ENCODE results near the gene ACLY. TPM values are rescaled to one million over a fixed set of nuclear protein-coding genes. Genes with fewer than 3 reads are reported as not detected.

Gene ACLY
- total RNA-seq (2014; rRNA removed; shearing (Covaris generic)) (102 and 105 TPM in 2 replicates), total RNA-seq (2022) (203 and 222 TPM in 2 replicates), Bru-seq, nascent RNA (percentile 78 among the genes with signal in this experiment), BruChase-seq, experiment 1, labeled RNA remaining after a 6-hour chase (percentile 95 among the genes with signal in this experiment), BruChase-seq, experiment 2, labeled RNA remaining after a 2-hour chase (percentile 89 among the genes with signal in this experiment)
- long read RNA-seq, full-length matches to known transcripts = 295 of 456 reads
- long read RNA-seq, partial matches to known transcripts = 112 of 456 reads
- long read RNA-seq, other reads (novel, unspliced or antisense) = 49 of 456 reads

GRCh38 chr17:41918314-41919164 is at the start of gene ACLY:
Gene ACLY, minus strand, starts transcription at chr17:41918951. Its CDS starts 5,078 bp downstream, at chr17:41913873.
- ChIA-PET CTCF (ENCODE audit: unreplicated experiment) (interaction anchor here (0.9 kb wide), 1 partner anchor 99 kb away, joined by 4 read pairs; the partner anchor contains the start of gene DNAJC7), POLR2A (interaction anchor here (1.0 to 1.6 kb wide), 4 partner anchors 10 to 229 kb away, joined by 3 to 4 read pairs (median 4); partner anchors contain the start of gene ODAD4)
- Histone ChIP-seq H3K79me2 (ENCODE audit: insufficient read depth, low read depth, low read length) (peaks cover 47% of the 10 kb centered on the region), H3K36me3 (ENCODE audit: insufficient read depth, low read length) (peaks cover 29% of the 10 kb centered on the region), H3K9me2 (ENCODE audit: insufficient read depth, low read length) (no peaks in the 10 kb centered on the region), H2AFZ (ENCODE audit: low read length) (peak within 1 kb of the TSS; percentile 72), H3K4me3 (ENCODE audit: low read depth, low read length, poor library complexity, severe bottlenecking) (peak within 1 kb of the TSS; percentile 83), H3K9me3 (ENCODE audit: low read length) (no peaks in the 10 kb centered on the region), H3K4me2 (ENCODE audit: low read length) (peak within 1 kb of the TSS; percentile 91), H3K27ac (ENCODE audit: low read depth, low read length, poor library complexity, severe bottlenecking) (peak within 1 kb of the TSS; percentile 59), H3K4me1 (ENCODE audit: insufficient read depth, low read length, poor library complexity, severe bottlenecking) (peaks cover 37% of the 10 kb centered on the region), H4K20me1 (ENCODE audit: insufficient read depth, low read length) (peaks cover 15% of the 10 kb centered on the region; the same call in 1 of the 2 replicates)
- intact Hi-C loops (cut with micrococcal nuclease; ENCODE audit: unreplicated experiment) = loop anchor here (5.0 kb wide), 1 partner anchor 44 kb away; no protein-coding TSS in a partner anchor
- peak; percentile 97 for DNase-seq (ENCODE audit: low spot score)
- TF ChIP-seq EZH2phosphoT487 (IDR thresholded peaks at IDR 0.05; ENCODE audit: borderline replicate concordance, low read depth, low read length) = no peak
- no peak for TF ChIP-seq CTCF (conservative IDR thresholded peaks at IDR 0.05; ENCODE audit: low read length)
- no TSS peak for BruUV-seq (replicated peaks)

- peaks cover 7% of the 10 kb centered on the region; the same call in 1 of the 2 replicates for H3K79me2 ChIP-seq (ENCODE audit: insufficient read depth, low read depth, low read length)
- no peaks in the 10 kb centered on the region for H3K9me3 ChIP-seq (ENCODE audit: low read length)
- peak overlapping the region; percentile 98 for H3K4me2 ChIP-seq (ENCODE audit: low read length)
- intact Hi-C loops (cut with micrococcal nuclease; ENCODE audit: unreplicated experiment) = loop anchor here (2.0 kb wide), 1 partner anchor 49 kb away; the partner anchor contains the start of gene DNAJC7
- peak overlapping the region; percentile 92 for H3K4me3 ChIP-seq (ENCODE audit: low read depth, low read length, poor library complexity, severe bottlenecking)
- peaks cover 39% of the 10 kb centered on the region for H3K36me3 ChIP-seq (ENCODE audit: insufficient read depth, low read length)
- CTCF ChIA-PET (ENCODE audit: unreplicated experiment) = no interaction called here
- no peak overlapping the region for H2AFZ ChIP-seq (ENCODE audit: low read length)
- H3K4me1 ChIP-seq (ENCODE audit: insufficient read depth, low read length, poor library complexity, severe bottlenecking) = peaks cover 19% of the 10 kb centered on the region
- POLR2A ChIA-PET = interaction anchor here (1.0 kb wide), 1 partner anchor 27 kb away, joined by 3 read pairs; no protein-coding TSS in a partner anchor
- no peak overlapping the region for H3K27ac ChIP-seq (ENCODE audit: low read depth, low read length, poor library complexity, severe bottlenecking)
- BruUV-seq (replicated peaks) = no TSS peak
- TF ChIP-seq EZH2phosphoT487 (IDR thresholded peaks at IDR 0.05; ENCODE audit: borderline replicate concordance, low read depth, low read length) (no peak), CTCF (conservative IDR thresholded peaks at IDR 0.05; ENCODE audit: low read length) (no peak)
- no peaks in the 10 kb centered on the region for H3K9me2 ChIP-seq (ENCODE audit: insufficient read depth, low read length)
- H4K20me1 ChIP-seq (ENCODE audit: insufficient read depth, low read length) = no peaks in the 10 kb centered on the region
- no peak for DNase-seq (ENCODE audit: low spot score)
These were observed 49.3 kb upstream of the ACLY start for GRCh38 chr17:41967921-41968578.
